HG02571 (cell line): ENCODE results near the gene SLC45A2.
"Not testable (repeated sequence)": the region's sequence is repeated elsewhere in the genome, so short reads cannot be mapped to it uniquely, and the experiment has no call there.

Experiments
- ATAC-seq: cut with Tn5 transposase; IDR thresholded peaks from one replicate; pipeline ENCODE4 v1.9.1; 2021; ENCODE audit warnings: mild to moderate bottlenecking, moderate library complexity; ENCODE audit not compliant: unreplicated experiment

SLC45A2 gene, protein sequence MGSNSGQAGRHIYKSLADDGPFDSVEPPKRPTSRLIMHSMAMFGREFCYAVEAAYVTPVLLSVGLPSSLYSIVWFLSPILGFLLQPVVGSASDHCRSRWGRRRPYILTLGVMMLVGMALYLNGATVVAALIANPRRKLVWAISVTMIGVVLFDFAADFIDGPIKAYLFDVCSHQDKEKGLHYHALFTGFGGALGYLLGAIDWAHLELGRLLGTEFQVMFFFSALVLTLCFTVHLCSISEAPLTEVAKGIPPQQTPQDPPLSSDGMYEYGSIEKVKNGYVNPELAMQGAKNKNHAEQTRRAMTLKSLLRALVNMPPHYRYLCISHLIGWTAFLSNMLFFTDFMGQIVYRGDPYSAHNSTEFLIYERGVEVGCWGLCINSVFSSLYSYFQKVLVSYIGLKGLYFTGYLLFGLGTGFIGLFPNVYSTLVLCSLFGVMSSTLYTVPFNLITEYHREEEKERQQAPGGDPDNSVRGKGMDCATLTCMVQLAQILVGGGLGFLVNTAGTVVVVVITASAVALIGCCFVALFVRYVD

GRCh38 chr5:33984671-33985124 is at the start of gene SLC45A2:
Gene SLC45A2, minus strand, starts transcription at chr5:33984693. Its CDS starts 110 bp downstream, at chr5:33984583.
- ATAC-seq, result no peak

- ATAC-seq, result no peak
Measured at GRCh38 chr5:34031966-34032365, 47.5 kb upstream of the SLC45A2 start.

DNA sequence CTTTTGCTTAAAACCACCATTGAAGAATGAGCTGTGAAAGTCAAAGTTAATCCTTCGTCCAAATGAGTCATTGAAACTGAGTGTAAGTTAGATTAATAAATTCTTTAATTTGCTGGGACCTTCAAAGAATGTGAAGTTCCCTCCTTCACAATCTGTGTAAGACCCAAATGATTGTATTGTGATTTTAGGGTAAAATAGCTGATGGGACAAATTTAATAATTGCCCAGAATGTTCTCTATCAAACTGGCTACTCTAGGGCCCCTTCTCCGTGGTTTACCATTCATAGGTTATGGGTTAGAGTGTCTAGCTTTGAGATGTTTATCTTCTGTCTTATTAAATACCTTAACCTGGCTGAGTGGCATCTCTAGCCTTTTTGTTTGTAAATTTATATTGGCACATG is 46.6 kb upstream of the SLC45A2 start:
- ATAC-seq, result no peak

DNA sequence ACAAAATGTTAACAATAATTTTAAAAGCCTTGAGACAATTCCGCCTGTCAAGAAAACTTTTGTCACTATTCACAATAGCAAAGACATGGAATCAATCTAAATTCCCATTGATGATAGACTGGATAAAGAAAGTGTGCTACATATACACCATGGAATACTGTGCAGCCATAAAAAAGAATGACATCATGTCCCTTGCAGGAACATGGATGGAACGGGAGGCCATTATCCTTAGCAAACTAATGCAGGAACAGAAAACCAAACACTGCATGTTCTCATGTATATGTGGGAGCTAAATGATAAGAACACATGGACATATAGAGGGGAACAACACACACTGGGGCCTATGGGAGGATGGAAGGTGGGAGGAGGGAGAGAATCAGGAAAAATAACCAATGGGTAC is 46.1 kb upstream of the SLC45A2 start:
- ATAC-seq, result not testable (repeated sequence)

- no peak for ATAC-seq
Measured at GRCh38 chr5:34030048-34030447, 45.6 kb upstream of the SLC45A2 start.

- no peak for ATAC-seq
Measured at GRCh38 chr5:34028349-34028748, 43.9 kb upstream of the SLC45A2 start.

DNA sequence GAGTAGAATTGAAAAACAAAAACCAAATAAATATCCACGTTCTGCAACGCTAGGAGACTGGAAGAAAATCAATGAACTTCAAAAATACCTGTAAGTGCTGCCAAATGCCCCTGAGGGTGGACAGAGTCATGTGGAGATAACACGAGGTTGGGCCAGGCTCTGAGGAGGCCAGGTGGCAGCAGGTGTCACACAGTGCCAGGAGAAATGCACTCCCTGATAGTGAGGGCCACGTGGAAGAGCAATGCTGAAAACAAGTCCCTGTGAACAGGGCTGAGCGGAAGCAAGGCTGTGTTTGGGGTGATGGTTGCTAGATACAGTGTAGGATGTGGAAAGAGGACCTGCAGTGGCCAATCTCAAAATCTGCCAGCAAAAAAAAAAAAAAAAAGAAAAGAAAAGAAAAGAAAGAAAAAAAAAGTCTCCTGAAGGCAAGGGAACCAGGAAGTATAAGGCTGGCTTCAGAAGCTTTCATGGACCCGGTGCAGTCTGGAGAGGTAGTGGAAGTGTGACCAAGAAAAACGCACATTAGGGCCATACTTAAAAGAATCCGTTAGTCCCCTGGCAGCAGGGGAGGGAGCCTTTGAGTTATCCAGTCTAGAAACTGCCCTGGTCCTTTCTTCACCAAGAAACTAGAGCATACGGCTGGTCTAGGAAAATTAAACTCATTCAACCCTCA is 41.7 kb upstream of the SLC45A2 start:
- no peak for ATAC-seq

DNA sequence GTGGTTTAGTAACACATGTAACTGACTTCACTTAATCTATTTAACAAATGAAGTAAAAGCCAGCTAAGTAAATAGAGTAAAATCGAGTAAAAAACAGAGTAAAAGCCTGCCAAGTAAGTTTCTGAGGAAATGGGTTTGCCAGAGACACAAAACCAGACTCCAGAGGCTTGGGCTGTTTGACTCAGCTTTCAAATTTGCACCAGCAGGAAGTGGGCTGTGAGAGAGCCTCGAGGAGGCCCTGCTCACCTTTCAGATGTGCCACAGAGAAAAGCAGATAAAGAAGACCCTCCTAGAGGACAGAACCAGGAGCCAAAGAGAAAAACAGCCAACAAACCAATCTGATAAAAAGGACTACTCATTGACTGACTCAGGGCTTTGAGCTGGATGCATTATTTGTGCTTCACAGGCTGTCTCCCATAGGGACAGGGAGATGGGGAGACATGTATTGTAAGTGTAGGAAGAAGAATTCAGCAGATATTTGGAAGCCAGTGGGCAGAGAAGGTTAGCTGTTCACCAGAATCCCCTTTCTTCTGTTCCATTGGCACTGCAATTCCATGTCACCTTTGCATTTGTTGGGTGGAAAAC is 37.7 kb upstream of the SLC45A2 start:
- peak; percentile 71 for ATAC-seq

GRCh38 chr5:34021334-34021733 is 36.8 kb upstream of the SLC45A2 start:
- ATAC-seq, result no peak

GRCh38 chr5:34020726-34021125 is 36.2 kb upstream of the SLC45A2 start:
- no peak for ATAC-seq

DNA sequence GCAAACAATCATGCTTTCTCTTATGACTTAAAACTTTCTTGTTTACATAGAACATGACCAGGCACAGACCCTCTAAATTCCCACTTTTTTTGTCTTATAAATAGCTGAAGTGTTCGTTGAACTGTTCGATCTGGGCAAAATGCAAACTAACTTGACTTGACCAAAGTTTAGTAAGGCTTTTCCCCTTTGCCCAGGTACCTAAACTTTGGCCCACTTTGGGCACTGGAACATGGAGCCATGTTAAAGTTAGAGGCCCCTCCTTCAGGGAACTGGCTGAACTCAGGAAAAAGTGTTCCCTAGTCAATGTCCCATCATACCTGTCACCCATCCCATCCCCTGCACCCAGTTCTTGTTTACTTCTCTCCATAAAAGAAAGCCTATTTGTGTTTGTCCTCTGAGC is 32.8 kb upstream of the SLC45A2 start:
- ATAC-seq, result no peak

GRCh38 chr5:34016750-34017149 is 32.3 kb upstream of the SLC45A2 start:
- no peak for ATAC-seq

DNA sequence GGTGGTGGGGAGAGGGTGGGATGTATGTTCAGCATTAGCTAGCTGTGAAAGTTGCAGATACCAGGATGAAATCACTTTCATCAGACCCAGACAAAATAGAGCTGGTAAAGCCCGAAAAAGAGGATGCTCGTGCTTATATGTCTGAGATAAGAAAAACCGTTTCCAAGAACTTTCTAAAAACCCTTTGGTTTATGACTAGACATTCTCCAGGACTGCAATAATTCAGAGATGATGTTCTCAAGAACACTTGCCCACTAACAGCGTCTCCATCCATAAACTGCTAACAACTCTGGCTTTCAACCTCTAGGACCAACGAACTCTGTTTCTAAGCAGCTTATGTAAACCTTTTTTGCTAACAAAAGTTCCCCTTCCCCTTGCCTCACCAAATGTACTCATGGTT is 31.7 kb upstream of the SLC45A2 start:
- no peak for ATAC-seq

DNA sequence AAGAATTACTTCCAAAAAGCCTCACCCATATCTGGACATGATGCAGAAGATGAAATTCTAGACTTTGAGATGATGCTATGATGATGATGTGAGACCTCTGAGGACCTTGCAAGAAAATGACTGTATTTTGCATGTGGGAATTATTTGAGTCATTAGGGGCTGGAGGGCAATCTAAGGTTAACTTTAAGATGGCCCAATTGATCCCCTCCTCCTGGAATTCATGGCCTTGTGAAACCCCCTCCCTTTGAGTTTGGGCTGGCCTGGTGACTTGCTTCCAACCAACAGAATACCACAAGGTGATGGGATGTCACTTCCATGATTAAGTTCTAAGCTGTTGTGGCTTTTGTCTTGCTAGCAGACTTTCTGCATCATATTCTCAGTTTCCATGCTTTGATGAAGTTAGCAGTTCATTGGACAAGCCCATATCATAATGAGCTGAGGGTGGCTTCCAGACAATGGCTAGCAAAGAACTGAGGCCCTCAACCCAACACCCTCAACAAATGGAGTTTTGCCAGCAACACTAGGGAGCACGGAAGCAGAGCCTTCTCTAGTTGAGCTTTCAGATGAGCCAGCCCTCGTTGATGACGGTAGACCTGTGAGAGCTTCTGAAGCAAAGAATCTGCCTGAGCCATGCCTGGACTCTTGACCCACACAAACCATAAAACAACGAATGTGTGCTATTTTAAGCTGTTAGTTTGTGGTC is 30.8 kb upstream of the SLC45A2 start:
- no peak for ATAC-seq

- no peak for ATAC-seq
Measured at GRCh38 chr5:34014626-34015025, 30.1 kb upstream of the SLC45A2 start.

GRCh38 chr5:34013547-34013946 is 29.1 kb upstream of the SLC45A2 start:
- no peak for ATAC-seq

DNA sequence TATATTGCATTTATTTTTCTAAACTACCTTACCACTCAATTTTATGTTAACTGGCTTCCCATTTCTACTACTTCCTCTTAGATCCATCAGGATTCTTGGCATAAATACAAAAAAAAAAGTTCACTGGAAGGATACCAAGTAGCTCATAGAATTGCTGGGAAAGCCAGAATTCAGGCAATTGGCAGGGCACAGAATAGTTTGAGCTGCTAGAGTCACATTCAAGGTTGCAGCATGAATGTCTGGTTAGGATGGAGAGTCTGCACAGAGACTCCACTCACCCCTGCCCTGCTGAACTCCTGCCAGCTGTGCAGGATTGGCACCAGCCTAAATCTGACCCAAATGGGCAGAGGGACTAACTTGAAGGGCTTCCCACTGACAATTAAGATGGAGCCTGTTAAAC is 28.3 kb upstream of the SLC45A2 start:
- no peak for ATAC-seq

DNA sequence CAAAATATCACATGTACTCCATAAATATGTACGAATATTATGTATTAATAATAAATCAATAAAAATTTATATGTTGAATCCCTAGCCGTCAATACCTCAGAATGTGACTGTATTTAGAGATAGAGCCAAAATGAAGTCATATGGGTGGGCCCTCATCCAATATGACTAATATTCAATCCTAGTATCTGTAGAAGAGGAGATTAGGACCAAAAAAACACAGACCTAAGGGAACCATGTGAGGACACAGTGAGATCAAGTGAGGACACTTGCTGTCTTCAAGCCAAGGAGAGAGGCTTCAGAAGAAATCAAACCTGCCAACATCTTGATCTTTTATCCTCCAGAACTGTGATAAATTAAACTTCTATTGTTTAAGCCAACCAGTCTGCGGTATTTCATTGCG is 27.0 kb upstream of the SLC45A2 start:
- ATAC-seq, result no peak

GRCh38 chr5:34010146-34010545 is 25.7 kb upstream of the SLC45A2 start:
- not testable (repeated sequence) for ATAC-seq

- no peak for ATAC-seq
Measured at GRCh38 chr5:34009610-34010009, 25.1 kb upstream of the SLC45A2 start.

- no peak for ATAC-seq
Measured at GRCh38 chr5:34008802-34009201, 24.3 kb upstream of the SLC45A2 start.
